Coronary artery (tissue), 2 donors: ENCODE results near the gene SMARCD3.
A peak's percentile ranks its signal among the peaks of the same experiment; 100 is the strongest.

Experiments
- DNase-seq: peaks from one replicate; pipeline ENCODE4 v3.0.0-alpha.2; 2017; ENCODE audit warnings: low spot score
- H3K27ac ChIP-seq, 2 donors: fragments of 200-600 bp; sonication (generic); one replicate each; pipeline ENCODE4 v1.5.1; 2016 to 2019
- H3K4me3 ChIP-seq: fragments of 200-600 bp; sonication (generic); 2 replicates; pipeline ENCODE4 v1.5.1; 2016; ENCODE audit warnings: mild to moderate bottlenecking, moderate library complexity
- TF ChIP-seq, protein P1 (sequence below): fragments of 200-600 bp; sonication (generic); IDR thresholded peaks from one replicate; pipeline ENCODE4 v1.5.1; 2019; ENCODE audit warnings: antibody characterized with exemption

The SMARCD3 gene

GRCh38 chr7:151240536-151240935 is 8.0 kb downstream of the SMARCD3 start:
- no peak for DNase-seq
- H3K27ac ChIP-seq = peak overlapping the region in 1 of 2 donors; percentile 43
- TF ChIP-seq, protein P1, sequence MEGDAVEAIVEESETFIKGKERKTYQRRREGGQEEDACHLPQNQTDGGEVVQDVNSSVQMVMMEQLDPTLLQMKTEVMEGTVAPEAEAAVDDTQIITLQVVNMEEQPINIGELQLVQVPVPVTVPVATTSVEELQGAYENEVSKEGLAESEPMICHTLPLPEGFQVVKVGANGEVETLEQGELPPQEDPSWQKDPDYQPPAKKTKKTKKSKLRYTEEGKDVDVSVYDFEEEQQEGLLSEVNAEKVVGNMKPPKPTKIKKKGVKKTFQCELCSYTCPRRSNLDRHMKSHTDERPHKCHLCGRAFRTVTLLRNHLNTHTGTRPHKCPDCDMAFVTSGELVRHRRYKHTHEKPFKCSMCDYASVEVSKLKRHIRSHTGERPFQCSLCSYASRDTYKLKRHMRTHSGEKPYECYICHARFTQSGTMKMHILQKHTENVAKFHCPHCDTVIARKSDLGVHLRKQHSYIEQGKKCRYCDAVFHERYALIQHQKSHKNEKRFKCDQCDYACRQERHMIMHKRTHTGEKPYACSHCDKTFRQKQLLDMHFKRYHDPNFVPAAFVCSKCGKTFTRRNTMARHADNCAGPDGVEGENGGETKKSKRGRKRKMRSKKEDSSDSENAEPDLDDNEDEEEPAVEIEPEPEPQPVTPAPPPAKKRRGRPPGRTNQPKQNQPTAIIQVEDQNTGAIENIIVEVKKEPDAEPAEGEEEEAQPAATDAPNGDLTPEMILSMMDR = no peak
- H3K4me3 ChIP-seq = no peak overlapping the region

DNA sequence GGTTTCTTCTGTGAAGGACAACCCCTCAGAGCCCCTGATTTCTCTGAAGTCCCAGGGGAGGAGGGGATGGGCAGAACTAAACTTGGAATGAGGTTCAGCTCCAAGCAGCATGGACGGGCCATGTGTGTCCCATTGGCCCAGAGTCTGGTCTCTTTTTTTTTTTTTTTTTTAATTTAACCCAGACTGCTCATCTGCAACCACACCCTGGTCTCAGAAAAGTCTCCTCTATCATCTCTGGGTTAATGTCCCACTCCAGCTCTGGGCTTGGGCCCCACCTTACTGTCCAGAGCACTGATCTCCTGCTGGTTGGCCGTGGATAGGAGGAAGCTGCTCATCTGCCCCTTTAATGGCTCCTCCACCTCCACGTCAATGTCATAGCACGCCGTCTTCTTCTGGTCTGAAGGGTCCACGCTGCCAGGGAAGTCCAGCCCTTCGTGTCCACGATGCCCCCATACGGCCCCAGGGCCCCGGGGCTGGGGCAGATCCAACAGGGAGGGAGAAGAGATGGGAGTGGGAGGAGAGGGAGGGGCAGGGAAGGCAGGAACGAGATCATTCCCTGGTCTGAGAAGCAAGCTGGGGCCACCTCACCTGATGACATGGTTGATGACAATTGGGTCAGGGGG is 8.5 kb downstream of the SMARCD3 start:
- TF ChIP-seq, protein P1 = no peak
- no peak overlapping the region for H3K4me3 ChIP-seq
- H3K27ac ChIP-seq = no peak overlapping the region
- DNase-seq = no peak

- Histone ChIP-seq H3K27ac (no peak overlapping the region), H3K4me3 (no peak overlapping the region)
- TF ChIP-seq, protein P1 = no peak
- no peak for DNase-seq
These were observed 9.3 kb downstream of the SMARCD3 start for GRCh38 chr7:151238924-151239836.

DNA sequence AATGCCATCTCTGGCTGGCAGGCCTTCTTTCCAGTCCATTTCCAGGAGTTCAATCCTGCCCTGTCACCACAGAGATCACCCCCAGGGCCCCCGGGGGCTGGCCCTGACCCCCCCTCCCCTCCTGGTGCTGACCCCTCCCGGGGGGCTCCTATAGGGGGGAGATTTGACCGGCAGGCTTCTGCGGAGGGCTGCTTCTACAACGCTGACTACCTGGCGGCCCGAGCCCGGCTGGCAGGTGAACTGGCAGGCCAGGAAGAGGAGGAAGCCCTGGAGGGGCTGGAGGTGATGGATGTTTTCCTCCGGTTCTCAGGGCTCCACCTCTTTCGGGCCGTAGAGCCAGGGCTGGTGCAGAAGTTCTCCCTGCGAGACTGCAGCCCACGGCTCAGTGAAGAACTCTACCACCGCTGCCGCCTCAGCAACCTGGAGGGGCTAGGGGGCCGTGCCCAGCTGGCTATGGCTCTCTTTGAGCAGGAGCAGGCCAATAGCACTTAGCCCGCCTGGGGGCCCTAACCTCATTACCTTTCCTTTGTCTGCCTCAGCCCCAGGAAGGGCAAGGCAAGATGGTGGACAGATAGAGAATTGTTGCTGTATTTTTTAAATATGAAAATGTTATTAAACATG is 10.2 kb downstream of the SMARCD3 start:
- no peak for DNase-seq

GRCh38 chr7:151237244-151238189 is 11.0 kb downstream of the SMARCD3 start:
- no peak for DNase-seq
- Histone ChIP-seq H3K4me3 (no peak overlapping the region), H3K27ac (no peak overlapping the region)
- TF ChIP-seq, protein P1 = no peak

More for the DNA sequence above, 10.2 kb downstream of the SMARCD3 start:
- H3K4me3 ChIP-seq = no peak overlapping the region
- no peak overlapping the region for H3K27ac ChIP-seq
- TF ChIP-seq, protein P1 = no peak

- TF ChIP-seq, protein P1 = no peak
- Histone ChIP-seq H3K27ac (no peak overlapping the region), H3K4me3 (no peak overlapping the region)
- no peak for DNase-seq
These were observed 12.1 kb downstream of the SMARCD3 start for GRCh38 chr7:151236406-151236805.
